A673 (cell line): ENCODE measurements around the gene TNS1. TPM values are rescaled to one million over a fixed set of nuclear protein-coding genes. Genes with fewer than 3 reads are reported as not detected.

Experiments
- BruUV-seq: library from RNA; stranded (reverse); fragments of 400-500 nt; replicated peaks from 2 replicates; lab custom pipeline; 2021; lab: Mats Ljungman, UMichigan
- CTCF ChIA-PET: fragments of 300-600 bp; sonication (Branson Sonifier 250); formaldehyde crosslinking; loops from one replicate; lab custom pipeline; 2022; ENCODE audit warnings: antibody characterized with exemption; lab: Charles Lee
- POLR2A ChIA-PET: fragments of 300-600 bp; sonication (Branson Sonifier 250); formaldehyde crosslinking; loops from one replicate; lab custom pipeline; 2022; ENCODE audit warnings: antibody characterized with exemption; ENCODE audit not compliant: low non-redundant PET; lab: Charles Lee
- DNase-seq: peaks from one replicate; pipeline ENCODE4 v3.0.0-alpha.2; 2015; ENCODE audit warnings: low spot score
- H3K27ac ChIP-seq: fragments of 200-600 bp; sonication (generic); 2 replicates; pipeline ENCODE4 v1.5.1; 2016; ENCODE audit warnings: mixed run types, low read depth, mild to moderate bottlenecking, mixed read lengths, antibody characterized with exemption, low read length; ENCODE audit not compliant: poor library complexity, severe bottlenecking
- H3K27me3 ChIP-seq: fragments of 200-600 bp; sonication (generic); replicated peaks from 2 replicates; pipeline ENCODE4 v1.6.1; 2017; ENCODE audit warnings: mixed run types, low read depth, mild to moderate bottlenecking, mixed read lengths, antibody characterized with exemption, low read length; ENCODE audit not compliant: insufficient read depth, poor library complexity
- H3K36me3 ChIP-seq: fragments of 200-600 bp; sonication (generic); 2 replicates; pipeline ENCODE4 v1.6.1; 2016; ENCODE audit warnings: mixed run types, mild to moderate bottlenecking, mixed read lengths, antibody characterized with exemption, low read length; ENCODE audit not compliant: insufficient read depth, poor library complexity, severe bottlenecking
- H3K4me1 ChIP-seq: fragments of 200-600 bp; sonication (generic); 2 replicates; pipeline ENCODE4 v1.6.1; 2017; ENCODE audit warnings: mixed run types, mild to moderate bottlenecking, mixed read lengths, antibody characterized with exemption, low read length; ENCODE audit not compliant: insufficient read depth, poor library complexity, severe bottlenecking
- H3K4me3 ChIP-seq: fragments of 200-600 bp; sonication (generic); 2 replicates; pipeline ENCODE4 v1.5.1; 2016; ENCODE audit warnings: low read depth, mixed run types, mild to moderate bottlenecking, mixed read lengths, low read length; ENCODE audit not compliant: poor library complexity, severe bottlenecking
- H3K9me3 ChIP-seq: fragments of 200-600 bp; sonication (generic); 2 replicates; pipeline ENCODE4 v1.6.1; 2016; ENCODE audit warnings: mixed run types, low read depth, mild to moderate bottlenecking, mixed read lengths, antibody characterized with exemption, low read length; ENCODE audit not compliant: poor library complexity, severe bottlenecking
- EZH2 ChIP-seq: fragments of 200-600 bp; sonication (generic); IDR thresholded peaks from 2 replicates; pipeline ENCODE4 v1.6.1; 2017; ENCODE audit warnings: borderline replicate concordance, low read depth, mild to moderate bottlenecking, mixed read lengths, antibody characterized with exemption, low read length; ENCODE audit not compliant: poor library complexity, severe bottlenecking
- intact Hi-C: fragments of 100-400 bp; cut with micrococcal nuclease; formaldehyde crosslinking; loops from one replicate; pipeline ENCODE4 v1.10.0; 2022; ENCODE audit not compliant: unreplicated experiment
- total RNA-seq: library from RNA; stranded (reverse); gene quantifications from 2 replicates; pipeline ENCODE4 v1.2.3, GENCODE V29; 2021
- TF ChIP-seq, protein P1 (sequence below): fragments of 300-800, 200-600 bp; sonication (generic); conservative IDR thresholded peaks from 2 replicates; pipeline ENCODE4 v1.5.1; 2017; ENCODE audit warnings: low read depth, mild to moderate bottlenecking, antibody characterized with exemption, low read length, moderate library complexity, mixed read lengths

The TNS1 gene
- total RNA-seq, 1 experiment from 2014 or later = 99.6 TPM

- no peaks in the 10 kb centered on the region for H3K9me3 ChIP-seq
- no TSS peak for BruUV-seq
- intact Hi-C loops = no loop called here
- no peaks in the 10 kb centered on the region for H3K36me3 ChIP-seq
- no peak overlapping the region for H3K4me3 ChIP-seq
- TF ChIP-seq, protein P1, sequence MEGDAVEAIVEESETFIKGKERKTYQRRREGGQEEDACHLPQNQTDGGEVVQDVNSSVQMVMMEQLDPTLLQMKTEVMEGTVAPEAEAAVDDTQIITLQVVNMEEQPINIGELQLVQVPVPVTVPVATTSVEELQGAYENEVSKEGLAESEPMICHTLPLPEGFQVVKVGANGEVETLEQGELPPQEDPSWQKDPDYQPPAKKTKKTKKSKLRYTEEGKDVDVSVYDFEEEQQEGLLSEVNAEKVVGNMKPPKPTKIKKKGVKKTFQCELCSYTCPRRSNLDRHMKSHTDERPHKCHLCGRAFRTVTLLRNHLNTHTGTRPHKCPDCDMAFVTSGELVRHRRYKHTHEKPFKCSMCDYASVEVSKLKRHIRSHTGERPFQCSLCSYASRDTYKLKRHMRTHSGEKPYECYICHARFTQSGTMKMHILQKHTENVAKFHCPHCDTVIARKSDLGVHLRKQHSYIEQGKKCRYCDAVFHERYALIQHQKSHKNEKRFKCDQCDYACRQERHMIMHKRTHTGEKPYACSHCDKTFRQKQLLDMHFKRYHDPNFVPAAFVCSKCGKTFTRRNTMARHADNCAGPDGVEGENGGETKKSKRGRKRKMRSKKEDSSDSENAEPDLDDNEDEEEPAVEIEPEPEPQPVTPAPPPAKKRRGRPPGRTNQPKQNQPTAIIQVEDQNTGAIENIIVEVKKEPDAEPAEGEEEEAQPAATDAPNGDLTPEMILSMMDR = no peak
- TF ChIP-seq EZH2 = no peak
- H3K27ac ChIP-seq = no peak overlapping the region
- no peaks in the 10 kb centered on the region for H3K4me1 ChIP-seq
- ChIA-PET POLR2A (no interaction called here), CTCF (no interaction called here)
- H3K27me3 ChIP-seq = no peaks in the 10 kb centered on the region
- no peak for DNase-seq
These were observed 90.4 kb downstream of the TNS1 start for GRCh38 chr2:217912098-217913024.

DNA sequence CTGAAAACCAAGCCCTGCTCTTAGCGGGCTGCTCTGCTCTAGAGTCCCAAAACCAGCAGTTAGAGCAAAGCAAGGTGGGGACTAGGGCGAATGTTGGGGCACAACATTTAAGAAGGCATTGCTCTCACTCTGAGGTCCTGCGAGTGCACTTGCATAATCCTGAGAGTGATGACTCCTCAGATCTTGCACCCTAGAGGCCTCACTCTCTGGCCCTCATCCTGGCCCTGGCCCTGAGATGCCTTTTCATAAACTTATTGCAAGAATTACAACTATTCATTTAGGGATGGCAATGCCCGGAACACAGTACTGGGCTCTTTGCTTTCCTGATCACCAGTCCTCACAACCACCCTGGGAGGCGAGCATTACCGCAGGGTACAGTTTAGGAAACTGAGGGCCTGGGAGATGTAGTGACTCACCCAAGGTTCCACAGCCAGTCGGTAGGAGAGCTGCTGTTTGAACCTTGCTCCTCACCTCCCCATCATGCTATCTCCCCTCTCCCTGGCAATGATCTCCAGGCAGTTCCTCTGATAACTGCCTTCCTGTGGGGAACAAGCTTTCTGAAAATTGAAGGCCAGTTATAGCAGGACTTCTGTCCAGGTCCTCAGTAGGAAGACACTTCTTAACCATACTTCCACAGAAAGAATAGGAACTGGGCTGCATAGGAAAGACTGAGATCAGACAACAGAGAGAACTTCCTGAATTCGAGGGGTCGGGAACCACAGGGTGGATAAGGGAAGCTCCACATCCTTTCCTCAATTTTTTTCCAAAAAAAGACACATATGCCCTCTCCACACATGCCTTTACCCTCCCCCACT lies 91.3 kb downstream of the TNS1 start:
- ChIA-PET POLR2A (no interaction called here), CTCF (interaction anchor here (0.7 kb wide), 1 partner anchor 123 kb away, joined by 8 read pairs; no protein-coding TSS in a partner anchor)
- Histone ChIP-seq H3K36me3 (no peaks in the 10 kb centered on the region), H3K4me1 (no peaks in the 10 kb centered on the region), H3K4me3 (no peak overlapping the region), H3K27ac (no peak overlapping the region), H3K27me3 (no peaks in the 10 kb centered on the region), H3K9me3 (no peaks in the 10 kb centered on the region)
- DNase-seq = no peak
- intact Hi-C loops = no loop called here
- TF ChIP-seq, protein P1 = no peak
- no TSS peak for BruUV-seq

DNA sequence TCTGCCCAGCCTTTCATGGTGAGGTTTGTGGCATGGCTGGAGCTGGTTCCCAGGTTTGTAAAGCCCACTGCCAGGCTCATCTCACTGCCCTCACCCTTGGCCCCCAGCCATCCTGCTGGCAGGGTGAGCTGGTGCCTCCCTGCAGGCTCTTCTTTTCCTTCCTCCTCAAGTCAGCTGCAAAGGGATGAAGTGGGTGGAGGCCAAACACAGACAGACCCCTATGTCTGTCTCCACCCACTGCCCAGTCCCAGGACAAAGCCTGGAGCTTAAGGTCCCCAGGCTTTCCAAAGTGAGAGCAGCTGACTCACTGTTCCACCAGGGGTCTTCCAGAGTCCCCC lies 92.0 kb downstream of the TNS1 start:
- TF ChIP-seq, protein P1 = no peak
- no peak for TF ChIP-seq EZH2
- no peaks in the 10 kb centered on the region for H3K4me1 ChIP-seq
- POLR2A ChIA-PET = no interaction called here

More for the DNA sequence above, 92.0 kb downstream of the TNS1 start:
- Histone ChIP-seq H3K4me3 (no peak overlapping the region), H3K9me3 (no peaks in the 10 kb centered on the region), H3K27me3 (no peaks in the 10 kb centered on the region), H3K27ac (no peak overlapping the region), H3K36me3 (no peaks in the 10 kb centered on the region)
- no TSS peak for BruUV-seq
- intact Hi-C loops = no loop called here
- CTCF ChIA-PET = interaction anchor here (0.7 kb wide), 1 partner anchor 124 kb away, joined by 8 read pairs; no protein-coding TSS in a partner anchor
- no peak for DNase-seq
